GM18505 (cell line): ENCODE data around the gene KAT14.
"Not testable (repeated sequence)": the region's sequence is repeated elsewhere in the genome, so short reads cannot be mapped to it uniquely, and the experiment has no call there.

ENCODE experiments used
- ATAC-seq: cut with Tn5 transposase; IDR thresholded peaks from one replicate; pipeline ENCODE4 v1.9.1; 2021; ENCODE audit not compliant: unreplicated experiment
- POLR2A ChIP-seq: IDR thresholded peaks from 4 replicates; pipeline ENCODE4 v1.6.1; 2011; ENCODE audit warnings: borderline replicate concordance; ENCODE audit not compliant: insufficient read depth, insufficient read length; ENCODE audit errors: extremely low read depth

KAT14 gene

GRCh38 chr20:18174906-18175683 is 37.4 kb downstream of the KAT14 start:
- ATAC-seq: no peak
- no peak for TF ChIP-seq POLR2A

- no peak for ATAC-seq
These were observed 38.7 kb downstream of the KAT14 start for GRCh38 chr20:18176318-18176785.

GRCh38 chr20:18180366-18180765 is 42.7 kb downstream of the KAT14 start:
- ATAC-seq: not testable (repeated sequence)

More at GRCh38 chr20:18176318-18176785, 38.7 kb downstream of the KAT14 start:
- no peak for TF ChIP-seq POLR2A

- no peak for TF ChIP-seq POLR2A
- no peak for ATAC-seq
These were observed 43.2 kb downstream of the KAT14 start for GRCh38 chr20:18180815-18181214.

GRCh38 chr20:18187020-18187419 is 49.4 kb downstream of the KAT14 start:
- ATAC-seq: no peak
- TF ChIP-seq POLR2A: no peak

GRCh38 chr20:18188434-18188833 is 50.8 kb downstream of the KAT14 start:
- no peak for TF ChIP-seq POLR2A
- no peak for ATAC-seq

- no peak for ATAC-seq
- no peak for TF ChIP-seq POLR2A
These were observed 52.9 kb downstream of the KAT14 start for GRCh38 chr20:18190338-18191233.

- no peak for TF ChIP-seq POLR2A
- no peak for ATAC-seq
These were observed 53.6 kb downstream of the KAT14 start for GRCh38 chr20:18191306-18191705.

GRCh38 chr20:18194461-18194860 is 56.8 kb downstream of the KAT14 start:
- ATAC-seq: not testable (repeated sequence)

- no peak for ATAC-seq
- TF ChIP-seq POLR2A: no peak
These were observed 58.3 kb downstream of the KAT14 start for GRCh38 chr20:18195931-18196330.

- no peak for TF ChIP-seq POLR2A
- no peak for ATAC-seq
These were observed 59.9 kb downstream of the KAT14 start for GRCh38 chr20:18197382-18198070.

GRCh38 chr20:18202966-18203365 is 65.3 kb downstream of the KAT14 start:
- ATAC-seq: no peak
- no peak for TF ChIP-seq POLR2A

GRCh38 chr20:18203700-18204099 is 66.0 kb downstream of the KAT14 start:
- ATAC-seq: not testable (repeated sequence)
